BJ (cell line): ENCODE results near the gene NOC2L. TPM values are rescaled to one million over a fixed set of nuclear protein-coding genes. Genes with fewer than 3 reads are reported as not detected.

ENCODE experiments used
- CTCF ChIA-PET: fragments of 350-600 bp; formaldehyde crosslinking; extraction: SDS; loops from one replicate; lab custom pipeline; 2021; ENCODE audit warnings: antibody characterized with exemption, inconsistent platforms; lab: Yijun Ruan, JAX
- POLR2A ChIA-PET: fragments of 300-600 bp; sonication (Branson Sonifier 250); formaldehyde crosslinking; extraction: SDS; loops from one replicate; lab custom pipeline; 2021; ENCODE audit warnings: antibody characterized with exemption; lab: Charles Lee
- DNase-seq: peaks from one replicate; pipeline ENCODE4 v3.0.0-alpha.2; 2011; ENCODE audit warnings: low read depth
- H3K27me3 ChIP-seq: 2 replicates; pipeline ENCODE4 v1.6.0; 2011; ENCODE audit warnings: low read length; ENCODE audit not compliant: control insufficient read depth, insufficient read depth
- H3K36me3 ChIP-seq: 2 replicates; pipeline ENCODE4 v1.5.1; 2011; ENCODE audit warnings: low read length; ENCODE audit not compliant: control insufficient read depth, insufficient read depth
- H3K4me3 ChIP-seq: 2 replicates; pipeline ENCODE4 v1.5.1; 2011; ENCODE audit warnings: low read depth, mild to moderate bottlenecking, control low read depth, low read length
- CTCF ChIP-seq: IDR thresholded peaks from 2 replicates; pipeline ENCODE4 v1.5.1; 2011; ENCODE audit warnings: low read depth, mild to moderate bottlenecking, control low read depth, inconsistent platforms, low read length, moderate library complexity; ENCODE audit not compliant: insufficient read depth
- polyA plus RNA-seq: library from polyadenylated mRNA; depleted of rRNA; stranded (reverse); fragments of >200 nt; gene quantifications from 2 replicates; pipeline ENCODE4 v1.2.3, GENCODE V29; 2011

NOC2L gene
- polyA plus RNA-seq, 1 experiment, result 49.7 TPM

GRCh38 chr1:910881-911721 is 48.0 kb downstream of the NOC2L start:
- POLR2A ChIA-PET, result no interaction called here
- no peak for TF ChIP-seq CTCF
- Histone ChIP-seq H3K36me3 (no peaks in the 10 kb centered on the region), H3K27me3 (no peaks in the 10 kb centered on the region; the same call in 1 of the 2 replicates), H3K4me3 (no peak overlapping the region)
- no peak for DNase-seq
- CTCF ChIA-PET, result interaction anchor here (1.1 to 1.9 kb wide), 4 partner anchors 9 to 74 kb away, joined by 3 to 6 read pairs (median 4); no protein-coding TSS in a partner anchor

- no peak for DNase-seq
- no peaks in the 10 kb centered on the region for H3K36me3 ChIP-seq
- ChIA-PET POLR2A (no interaction called here), CTCF (interaction anchor here (1.2 kb wide), 1 partner anchor 73 kb away, joined by 3 read pairs; no protein-coding TSS in a partner anchor)
- no peak for TF ChIP-seq CTCF
- H3K4me3 ChIP-seq, result peak overlapping the region; percentile 25; the same call in 1 of the 2 replicates
- H3K27me3 ChIP-seq, result no peaks in the 10 kb centered on the region
Observed at GRCh38 chr1:910311-910880, 48.7 kb downstream of the NOC2L start.

GRCh38 chr1:909861-910310 is 49.2 kb downstream of the NOC2L start:
- H3K36me3 ChIP-seq, result no peaks in the 10 kb centered on the region
- TF ChIP-seq CTCF, result no peak
- POLR2A ChIA-PET, result no interaction called here
- peak overlapping the region; percentile 25; the same call in 1 of the 2 replicates for H3K4me3 ChIP-seq
- CTCF ChIA-PET, result interaction anchor here (1.2 kb wide), 1 partner anchor 73 kb away, joined by 3 read pairs; no protein-coding TSS in a partner anchor
- H3K27me3 ChIP-seq, result no peaks in the 10 kb centered on the region
- no peak for DNase-seq

GRCh38 chr1:908661-909060 is 50.4 kb downstream of the NOC2L start:
- POLR2A ChIA-PET, result no interaction called here
- TF ChIP-seq CTCF, result no peak
- no peak for DNase-seq
- Histone ChIP-seq H3K27me3 (no peaks in the 10 kb centered on the region), H3K4me3 (no peak overlapping the region), H3K36me3 (no peaks in the 10 kb centered on the region)
- CTCF ChIA-PET, result no interaction called here
